Choroid plexus epithelial cell (primary cell): ENCODE data around the gene DVL1.
A peak's percentile ranks its signal among the peaks of the same experiment; 100 is the strongest.
"Not testable (repeated sequence)": the region's sequence is repeated elsewhere in the genome, so short reads cannot be mapped to it uniquely, and the experiment has no call there.

Experiments used
- DNase-seq: peaks from one replicate; pipeline ENCODE4 v3.0.0-alpha.2; 2010; ENCODE audit warnings: low read depth
- H3K4me3 ChIP-seq: 2 replicates; pipeline ENCODE4 v1.5.1; 2011; ENCODE audit warnings: low read depth, mild to moderate bottlenecking, control low read depth, low read length, moderate library complexity
- TF ChIP-seq, protein P1 (sequence below): conservative IDR thresholded peaks from 2 replicates; pipeline ENCODE4 v1.5.1; 2011; ENCODE audit warnings: low read depth, mild to moderate bottlenecking, control low read depth, inconsistent platforms, low read length, moderate library complexity

The DVL1 gene

DNA sequence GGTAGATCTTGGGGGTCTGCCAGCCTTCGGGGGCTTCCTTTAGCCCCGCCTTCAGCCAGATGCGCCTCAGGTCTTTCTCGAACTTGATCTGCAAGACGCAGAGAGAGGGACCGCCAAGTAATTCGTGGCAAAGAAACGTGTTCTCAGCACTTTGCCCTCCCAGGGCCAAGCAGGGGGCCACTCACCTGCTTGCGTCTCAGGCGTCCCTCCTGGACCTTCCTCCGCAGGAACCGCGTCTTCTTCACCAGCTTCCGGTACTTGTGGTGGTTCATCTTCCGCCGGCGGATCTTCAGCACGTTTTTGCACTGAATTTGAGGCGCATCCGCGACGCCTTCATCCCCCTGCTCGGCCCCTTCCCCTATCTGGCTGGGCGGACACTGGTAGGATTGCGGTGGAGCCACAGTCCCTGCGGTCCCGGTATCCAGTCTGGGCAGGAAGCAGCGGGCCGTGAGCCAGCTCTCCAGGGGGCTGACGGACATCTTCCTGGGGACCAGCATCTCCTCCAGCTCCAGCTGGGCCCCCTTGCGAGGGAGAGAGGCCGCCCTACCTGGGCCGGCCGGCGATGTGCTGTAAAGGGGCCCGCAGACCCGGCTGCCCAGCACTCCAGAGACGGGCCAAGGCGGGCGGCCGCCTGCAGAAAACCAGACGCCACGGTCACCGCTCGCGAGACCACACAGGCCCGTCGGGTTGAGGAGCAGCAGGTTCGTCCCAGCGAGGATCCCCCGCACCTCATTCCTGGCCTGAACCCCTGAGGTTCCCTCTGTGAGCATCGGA lies 24.8 kb upstream of the DVL1 start:
- DNase-seq, result no peak
- TF ChIP-seq, protein P1, sequence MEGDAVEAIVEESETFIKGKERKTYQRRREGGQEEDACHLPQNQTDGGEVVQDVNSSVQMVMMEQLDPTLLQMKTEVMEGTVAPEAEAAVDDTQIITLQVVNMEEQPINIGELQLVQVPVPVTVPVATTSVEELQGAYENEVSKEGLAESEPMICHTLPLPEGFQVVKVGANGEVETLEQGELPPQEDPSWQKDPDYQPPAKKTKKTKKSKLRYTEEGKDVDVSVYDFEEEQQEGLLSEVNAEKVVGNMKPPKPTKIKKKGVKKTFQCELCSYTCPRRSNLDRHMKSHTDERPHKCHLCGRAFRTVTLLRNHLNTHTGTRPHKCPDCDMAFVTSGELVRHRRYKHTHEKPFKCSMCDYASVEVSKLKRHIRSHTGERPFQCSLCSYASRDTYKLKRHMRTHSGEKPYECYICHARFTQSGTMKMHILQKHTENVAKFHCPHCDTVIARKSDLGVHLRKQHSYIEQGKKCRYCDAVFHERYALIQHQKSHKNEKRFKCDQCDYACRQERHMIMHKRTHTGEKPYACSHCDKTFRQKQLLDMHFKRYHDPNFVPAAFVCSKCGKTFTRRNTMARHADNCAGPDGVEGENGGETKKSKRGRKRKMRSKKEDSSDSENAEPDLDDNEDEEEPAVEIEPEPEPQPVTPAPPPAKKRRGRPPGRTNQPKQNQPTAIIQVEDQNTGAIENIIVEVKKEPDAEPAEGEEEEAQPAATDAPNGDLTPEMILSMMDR, result no peak
- peak overlapping the region; percentile 85 for H3K4me3 ChIP-seq

DNA sequence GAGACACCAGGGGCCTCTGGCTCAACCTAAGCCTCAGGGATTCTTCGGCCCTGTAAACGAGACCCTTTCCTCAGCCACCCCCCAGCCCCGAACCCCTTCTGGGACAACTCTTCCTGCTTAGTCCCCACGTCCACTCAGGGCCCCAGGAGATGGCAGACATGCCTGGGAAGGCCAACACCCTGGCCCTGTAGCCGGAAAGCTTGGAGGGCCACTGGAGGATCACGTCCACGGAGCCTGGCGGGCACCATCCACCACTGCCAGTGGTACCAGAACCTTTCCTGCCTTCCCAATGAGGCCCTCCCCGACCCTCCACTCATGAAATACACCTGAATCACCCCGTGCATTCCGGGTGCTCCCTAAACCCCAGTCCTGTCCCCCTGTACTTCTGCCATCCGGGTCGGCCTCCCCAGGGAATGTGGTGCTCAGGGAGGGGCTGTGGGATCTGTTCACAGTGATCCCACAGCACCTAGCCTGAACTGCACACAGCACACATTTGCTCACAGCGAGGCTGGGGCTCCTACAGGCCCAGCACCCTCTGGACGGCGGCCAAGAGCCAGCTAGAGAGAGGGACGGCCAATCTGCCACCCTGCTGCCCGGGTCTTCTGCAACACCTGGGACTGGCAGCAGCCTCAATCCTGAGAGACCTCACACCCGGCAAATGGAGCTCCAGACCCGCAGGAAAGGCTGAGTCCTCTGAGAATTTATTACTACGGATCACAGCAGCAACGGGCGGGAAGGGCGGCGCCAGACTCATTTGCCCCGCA lies 24.0 kb upstream of the DVL1 start:
- DNase-seq, result no peak
- peak overlapping the region; percentile 2 for H3K4me3 ChIP-seq
- TF ChIP-seq, protein P1, result no peak

DNA sequence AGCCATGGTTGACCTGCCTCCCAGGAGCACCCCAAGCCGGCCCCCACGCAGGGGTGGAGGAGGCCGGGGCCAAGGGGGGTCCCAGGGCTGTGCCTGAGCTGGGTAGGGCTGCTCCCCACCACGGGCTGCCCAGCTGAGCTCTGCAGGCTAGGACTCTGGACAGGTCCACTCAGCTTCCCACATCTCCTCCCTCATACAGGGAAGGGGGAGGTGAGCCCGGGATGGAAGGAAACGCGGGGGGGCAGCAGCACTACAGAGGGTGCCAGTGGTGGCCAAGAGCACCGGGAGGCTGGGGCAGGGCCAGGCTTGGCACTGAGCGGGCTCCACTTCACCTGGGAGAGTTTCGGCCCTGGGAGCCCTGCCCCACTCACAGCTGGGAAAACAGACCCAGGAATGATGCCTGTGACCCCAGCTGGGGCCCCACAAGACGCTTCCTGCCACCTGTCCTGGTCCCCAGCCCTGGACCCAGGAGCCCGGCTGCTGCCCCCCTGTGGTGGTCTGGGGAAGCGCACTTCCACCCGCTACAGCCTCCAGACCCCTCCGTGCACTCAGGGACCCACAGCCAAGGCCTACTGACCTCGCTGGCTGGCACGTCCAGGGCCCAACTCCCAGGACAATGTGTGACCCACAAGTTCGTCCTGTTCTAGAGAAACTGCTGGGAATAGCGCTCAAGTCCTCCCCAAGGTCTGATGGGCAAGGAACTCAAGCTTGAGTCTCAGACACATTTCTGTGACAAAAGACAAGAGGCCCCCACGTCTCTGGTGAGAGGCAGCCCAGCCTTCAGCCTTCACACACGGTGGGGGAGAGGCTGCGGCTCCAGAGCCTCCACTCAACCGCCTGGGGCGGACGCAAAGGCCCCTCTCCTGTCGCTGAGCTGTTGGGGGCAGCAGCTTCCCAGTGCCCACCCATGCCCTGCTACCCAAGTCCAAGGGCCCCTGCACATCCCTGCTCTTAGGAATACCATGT lies 22.8 kb upstream of the DVL1 start:
- H3K4me3 ChIP-seq, result no peak overlapping the region
- TF ChIP-seq, protein P1, result peak; percentile 90
- peak; percentile 49 for DNase-seq

DNA sequence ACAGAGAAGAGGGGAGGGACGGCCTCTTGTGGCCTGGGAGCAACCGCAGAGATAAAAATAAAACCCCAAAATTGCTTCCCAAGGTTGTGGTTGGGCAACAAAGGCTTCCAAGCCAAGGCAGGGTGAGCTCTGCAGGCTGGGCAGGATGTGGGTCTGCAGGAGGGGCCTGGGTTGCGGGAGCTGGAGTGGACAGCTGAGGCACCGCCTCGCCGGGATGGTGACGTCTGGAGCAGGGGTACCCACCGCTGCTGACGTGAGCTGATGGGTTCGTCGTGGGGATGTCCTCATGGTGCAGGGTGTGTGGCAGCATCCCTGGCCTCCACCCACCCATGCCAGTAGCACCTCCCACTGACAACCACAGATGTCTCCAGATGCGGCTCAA lies 22.1 kb upstream of the DVL1 start:
- no peak overlapping the region for H3K4me3 ChIP-seq
- TF ChIP-seq, protein P1, result no peak
- no peak for DNase-seq

DNA sequence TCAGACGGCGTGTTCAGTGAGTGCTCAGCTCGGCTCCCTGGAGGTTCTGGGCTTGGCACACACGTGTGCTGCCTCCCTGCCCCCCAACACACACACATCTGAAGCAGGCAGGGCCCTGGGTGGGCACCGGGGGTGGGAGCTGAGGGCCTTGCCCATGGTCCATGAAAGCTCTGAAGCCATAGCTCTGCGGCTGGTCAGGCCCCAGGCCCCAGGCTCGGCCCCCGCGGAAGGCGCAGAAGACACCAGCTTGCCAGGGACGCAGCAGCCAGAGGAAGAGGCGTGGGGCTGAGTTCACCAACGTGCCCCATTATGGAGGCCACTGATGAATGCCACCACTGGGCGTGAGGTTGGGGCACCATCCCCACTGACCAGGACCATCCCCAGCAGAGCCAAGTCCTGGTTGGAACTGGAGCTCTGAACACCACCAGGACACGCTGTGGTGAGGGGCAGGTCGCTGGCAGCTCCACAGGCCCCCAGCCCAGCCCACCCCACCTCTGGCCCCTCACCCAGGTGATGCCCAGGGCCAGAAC lies 21.6 kb upstream of the DVL1 start:
- TF ChIP-seq, protein P1, result no peak
- no peak overlapping the region for H3K4me3 ChIP-seq
- no peak for DNase-seq

DNA sequence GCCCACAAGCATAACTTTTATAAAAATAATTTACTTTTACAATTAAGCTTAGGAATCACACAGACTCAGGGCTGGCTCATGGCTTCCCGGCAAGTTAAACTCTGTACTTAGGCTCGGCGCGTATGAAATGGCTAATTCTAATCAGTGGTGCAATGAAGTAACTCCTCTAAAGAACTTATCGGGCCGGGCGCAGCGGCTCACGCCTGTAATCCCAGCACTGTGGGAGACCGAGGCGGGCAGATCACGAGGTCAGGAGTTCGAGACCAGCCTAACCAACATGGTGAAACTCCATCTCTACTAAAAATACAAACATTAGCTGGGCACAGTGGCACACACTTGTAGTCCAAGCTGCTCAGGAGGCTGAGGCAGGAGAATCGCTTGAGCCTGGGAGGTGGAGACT lies 20.9 kb upstream of the DVL1 start:
- not testable (repeated sequence) for H3K4me3 ChIP-seq, DNase-seq

DNA sequence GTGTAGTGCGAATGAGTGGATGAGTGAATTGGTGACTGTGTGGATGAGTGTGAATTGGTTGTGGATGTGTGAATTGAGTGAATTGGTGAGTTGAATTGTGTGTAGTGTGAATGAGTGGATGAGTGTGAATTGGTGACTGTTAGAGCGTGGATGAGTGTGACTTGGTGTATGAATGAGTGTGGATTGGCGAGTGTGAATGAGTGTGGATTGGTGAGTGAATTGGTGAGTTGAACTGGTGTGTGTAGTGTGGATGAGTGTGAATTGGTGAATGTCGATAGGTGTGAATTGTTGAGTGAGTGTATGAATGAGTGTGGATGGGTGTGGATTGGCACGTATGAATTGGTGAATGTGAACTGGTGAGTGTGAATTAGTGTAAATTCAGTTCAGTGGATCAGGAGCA lies 18.1 kb upstream of the DVL1 start:
- TF ChIP-seq, protein P1, result no peak
- DNase-seq, result no peak
- H3K4me3 ChIP-seq, result no peak overlapping the region
